Panc1 (cell line): ENCODE results near the gene MBD6. TPM values are rescaled to one million over a fixed set of nuclear protein-coding genes. Genes with fewer than 3 reads are reported as not detected.
A peak's percentile ranks its signal among the peaks of the same experiment; 100 is the strongest.

ENCODE experiments used
- ATAC-seq: fragments of 200-7000 bp; cut with Tn5 transposase; 2 replicates; pipeline ENCODE4 v1.9.1; 2020; ENCODE audit warnings: mild to moderate bottlenecking, moderate library complexity
- BruUV-seq: library from RNA; stranded (reverse); fragments of 400-500 nt; replicated peaks from 2 replicates; lab custom pipeline; 2021; lab: Mats Ljungman, UMichigan
- CTCF ChIA-PET: fragments of 300-600 bp; sonication (Branson Sonifier 250); formaldehyde crosslinking; loops from one replicate; lab custom pipeline; 2022; ENCODE audit warnings: antibody characterized with exemption; lab: Charles Lee
- POLR2A ChIA-PET: fragments of 300-600 bp; sonication (Branson Sonifier 250); formaldehyde crosslinking; loops from one replicate; lab custom pipeline; 2022; ENCODE audit warnings: antibody characterized with exemption; lab: Charles Lee
- DNase-seq: peaks from one replicate; pipeline ENCODE4 v3.0.0-alpha.2; 2010; ENCODE audit warnings: low read depth, low spot score
- H3K27ac ChIP-seq: 2 replicates; pipeline ENCODE4 v1.5.1; 2011; ENCODE audit warnings: mild to moderate bottlenecking, low read length, inconsistent platforms
- H3K27me3 ChIP-seq: fragments of 200-500 bp; sonication (Bioruptor generic); 2 replicates; pipeline ENCODE4 v1.6.0; 2014; ENCODE audit warnings: low read length, inconsistent platforms; ENCODE audit not compliant: control insufficient read depth, insufficient read depth
- H3K36me3 ChIP-seq: fragments of 200-500 bp; sonication (Bioruptor generic); 2 replicates; pipeline ENCODE4 v1.5.1; 2014; ENCODE audit warnings: inconsistent platforms, mild to moderate bottlenecking, low read length, moderate library complexity; ENCODE audit not compliant: control insufficient read depth, insufficient read depth
- H3K4me1 ChIP-seq: 2 replicates; pipeline ENCODE4 v1.5.1; 2011; ENCODE audit warnings: inconsistent platforms, mild to moderate bottlenecking, low read length, moderate library complexity; ENCODE audit not compliant: control insufficient read depth, insufficient read depth
- H3K4me3 ChIP-seq, 2 experiments: 2 replicates each; pipeline ENCODE4 v1.5.1; 2011 to 2012; ENCODE audit warnings: low read depth in 2 of 2, low read length in 2 of 2, mild to moderate bottlenecking in 2 of 2, inconsistent platforms in 1 of 2, moderate library complexity in 1 of 2
- H3K9me3 ChIP-seq: fragments of 200-500 bp; sonication (Bioruptor generic); 2 replicates; pipeline ENCODE4 v1.5.1; 2014; ENCODE audit warnings: low read depth, mild to moderate bottlenecking, inconsistent platforms, low read length, moderate library complexity; ENCODE audit not compliant: control insufficient read depth, insufficient read depth
- POLR2AphosphoS5 ChIP-seq: IDR thresholded peaks from 2 replicates; pipeline ENCODE4 v1.6.1; 2012; ENCODE audit warnings: mild to moderate bottlenecking, low read depth, low read length, moderate library complexity
- REST ChIP-seq, 2 experiments: IDR thresholded peaks; 2 replicates each; pipeline ENCODE4 v1.6.1; 2011 to 2012; ENCODE audit warnings: low read depth in 2 of 2, control low read depth in 1 of 2, low read length in 1 of 2, mild to moderate bottlenecking in 1 of 2, moderate library complexity in 1 of 2; ENCODE audit not compliant: insufficient read depth in 1 of 2
- SIN3A ChIP-seq: IDR thresholded peaks from 2 replicates; pipeline ENCODE4 v1.6.1; 2012; ENCODE audit warnings: low read depth, mild to moderate bottlenecking, low read length, moderate library complexity, borderline replicate concordance; ENCODE audit not compliant: insufficient read depth
- TCF7L2 ChIP-seq: IDR thresholded peaks from 2 replicates; pipeline ENCODE4 v1.6.1; 2011; ENCODE audit warnings: mild to moderate bottlenecking, low read depth, low read length, inconsistent platforms
- in situ Hi-C: cut with HindIII; loops from 2 replicates; pipeline ENCODE4 v1.10.0; 2016; ENCODE audit warnings: low sequenced_read_pairs, low pct_unique_long_range_greater_than_20kb
- intact Hi-C: fragments of 100-400 bp; cut with micrococcal nuclease; formaldehyde crosslinking; loops from one replicate; pipeline ENCODE4 v1.10.0; 2022; ENCODE audit not compliant: unreplicated experiment
- total RNA-seq: library from RNA; stranded (reverse); gene quantifications from one replicate; pipeline ENCODE4 v1.2.1, GENCODE V29; 2021; ENCODE audit not compliant: unreplicated experiment
- TF ChIP-seq, protein P1 (sequence below): fragments of 450-650 bp; IDR thresholded peaks from 2 replicates; pipeline ENCODE4 v1.5.1; 2017; ENCODE audit warnings: mild to moderate bottlenecking

MBD6 gene
- total RNA-seq, 1 experiment from 2014 or later, result 115 TPM

- Histone ChIP-seq H3K27me3 (no peaks in the 10 kb centered on the region), H3K4me3 (peak overlapping the region; percentile 95 to 99), H3K9me3 (no peaks in the 10 kb centered on the region), H3K27ac (peak overlapping the region; percentile 98), H3K4me1 (peaks cover 12% of the 10 kb centered on the region; the same call in 1 of the 2 replicates), H3K36me3 (peaks cover 16% of the 10 kb centered on the region; the same call in 1 of the 2 replicates)
- intact Hi-C loops (no loop called here), in situ Hi-C loops (no loop called here)
- no TSS peak for BruUV-seq
- TF ChIP-seq POLR2AphosphoS5 (no peak), TCF7L2 (no peak), SIN3A (no peak), REST (IDR thresholded peaks at IDR 0.05; ENCODE audit: insufficient read depth in 1 of 2, low read depth in 2 of 2, low read length in 1 of 2) (no peak)
- TF ChIP-seq, protein P1, sequence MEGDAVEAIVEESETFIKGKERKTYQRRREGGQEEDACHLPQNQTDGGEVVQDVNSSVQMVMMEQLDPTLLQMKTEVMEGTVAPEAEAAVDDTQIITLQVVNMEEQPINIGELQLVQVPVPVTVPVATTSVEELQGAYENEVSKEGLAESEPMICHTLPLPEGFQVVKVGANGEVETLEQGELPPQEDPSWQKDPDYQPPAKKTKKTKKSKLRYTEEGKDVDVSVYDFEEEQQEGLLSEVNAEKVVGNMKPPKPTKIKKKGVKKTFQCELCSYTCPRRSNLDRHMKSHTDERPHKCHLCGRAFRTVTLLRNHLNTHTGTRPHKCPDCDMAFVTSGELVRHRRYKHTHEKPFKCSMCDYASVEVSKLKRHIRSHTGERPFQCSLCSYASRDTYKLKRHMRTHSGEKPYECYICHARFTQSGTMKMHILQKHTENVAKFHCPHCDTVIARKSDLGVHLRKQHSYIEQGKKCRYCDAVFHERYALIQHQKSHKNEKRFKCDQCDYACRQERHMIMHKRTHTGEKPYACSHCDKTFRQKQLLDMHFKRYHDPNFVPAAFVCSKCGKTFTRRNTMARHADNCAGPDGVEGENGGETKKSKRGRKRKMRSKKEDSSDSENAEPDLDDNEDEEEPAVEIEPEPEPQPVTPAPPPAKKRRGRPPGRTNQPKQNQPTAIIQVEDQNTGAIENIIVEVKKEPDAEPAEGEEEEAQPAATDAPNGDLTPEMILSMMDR, result no peak
- ChIA-PET CTCF (no interaction called here), POLR2A (interaction anchor here (0.6 kb wide), 1 partner anchor 41 kb away, joined by 3 read pairs; no protein-coding TSS in a partner anchor)
- no peak for ATAC-seq
- DNase-seq, result no peak
Measured at GRCh38 chr12:57489157-57489641, 33.4 kb upstream of the MBD6 start.

DNA sequence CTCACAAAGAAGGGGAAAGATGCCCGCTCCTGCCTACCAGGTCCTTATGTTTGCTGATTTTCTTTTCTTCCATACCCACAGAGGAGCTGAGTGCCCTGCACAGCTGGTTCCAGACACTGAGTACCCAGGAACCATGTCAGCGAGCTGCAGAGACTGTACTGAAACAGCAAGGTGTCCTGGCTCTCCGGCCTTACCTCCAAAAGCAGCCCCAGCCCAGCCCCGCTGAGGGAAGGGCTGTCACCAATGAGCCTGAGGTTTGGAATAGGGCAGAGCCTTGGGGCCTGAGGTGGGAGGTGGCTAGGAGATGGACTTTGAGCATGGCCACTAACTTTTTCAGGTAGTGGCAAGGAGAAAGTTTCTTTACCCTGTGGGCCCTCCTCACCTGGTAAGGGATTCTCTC is 32.5 kb upstream of the MBD6 start:
- Histone ChIP-seq H3K4me3 (no peak overlapping the region), H3K4me1 (peaks cover 12% of the 10 kb centered on the region; the same call in 1 of the 2 replicates), H3K36me3 (peaks cover 16% of the 10 kb centered on the region; the same call in 1 of the 2 replicates), H3K9me3 (no peaks in the 10 kb centered on the region), H3K27ac (no peak overlapping the region), H3K27me3 (no peaks in the 10 kb centered on the region)
- TF ChIP-seq TCF7L2 (no peak), REST (IDR thresholded peaks at IDR 0.05; ENCODE audit: insufficient read depth in 1 of 2, low read depth in 2 of 2, low read length in 1 of 2) (no peak), SIN3A (no peak), POLR2AphosphoS5 (no peak)
- TF ChIP-seq, protein P1, result no peak
- POLR2A ChIA-PET, result no interaction called here
- DNase-seq (no peak), ATAC-seq (no peak)
- in situ Hi-C loops, result no loop called here
- intact Hi-C loops, result no loop called here
- BruUV-seq, result no TSS peak
- CTCF ChIA-PET, result no interaction called here
